GM18499 (cell line): ENCODE data around the gene INHBC.

Experiments
- ATAC-seq: cut with Tn5 transposase; IDR thresholded peaks from one replicate; pipeline ENCODE4 v1.9.1; 2021; ENCODE audit warnings: moderate number of reproducible peaks; ENCODE audit not compliant: insufficient read depth, unreplicated experiment

INHBC gene

DNA sequence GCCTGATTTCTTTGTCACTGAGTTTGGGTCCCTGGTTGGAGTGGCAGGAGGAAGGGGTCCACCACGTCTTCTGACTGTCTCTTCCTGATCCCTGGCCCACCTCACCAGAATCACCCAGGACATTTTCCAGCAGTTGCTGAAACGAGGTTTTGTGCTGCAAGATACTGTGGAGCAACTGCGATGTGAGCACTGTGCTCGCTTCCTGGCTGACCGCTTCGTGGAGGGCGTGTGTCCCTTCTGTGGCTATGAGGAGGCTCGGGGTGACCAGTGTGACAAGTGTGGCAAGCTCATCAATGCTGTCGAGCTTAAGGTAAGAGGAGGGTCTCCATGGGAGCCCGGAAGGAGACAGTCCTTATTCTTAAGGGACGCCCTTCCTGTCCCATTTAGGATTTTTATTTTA is 65.6 kb downstream of the INHBC start:
- ATAC-seq, result no peak
